Endodermal cell (in vitro differentiated cells): ENCODE data around the gene DSG1. TPM values are rescaled to one million over a fixed set of nuclear protein-coding genes. Genes with fewer than 3 reads are reported as not detected.

ENCODE experiments used
- DNase-seq: peaks from one replicate; pipeline ENCODE4 v3.0.0-alpha.2; 2017
- H3K27ac ChIP-seq: 2 replicates; pipeline ENCODE4 v1.5.1; 2013; ENCODE audit warnings: mild to moderate bottlenecking, low read depth, low read length, moderate library complexity
- H3K27me3 ChIP-seq: 2 replicates; pipeline ENCODE4 v1.6.1; 2013; ENCODE audit warnings: mild to moderate bottlenecking, low read length, moderate library complexity; ENCODE audit not compliant: insufficient read depth, control insufficient read depth, poor library complexity, severe bottlenecking
- H3K36me3 ChIP-seq: 2 replicates; pipeline ENCODE4 v1.7.0; 2013; ENCODE audit warnings: mild to moderate bottlenecking, low read length, moderate library complexity; ENCODE audit not compliant: control insufficient read depth, insufficient read depth
- H3K4me1 ChIP-seq: one replicate; pipeline ENCODE4 v1.7.0; 2013; ENCODE audit warnings: low read length; ENCODE audit not compliant: control insufficient read depth, insufficient read depth
- H3K4me3 ChIP-seq: 2 replicates; pipeline ENCODE4 v1.5.1; 2013; ENCODE audit warnings: mild to moderate bottlenecking, low read length, moderate library complexity
- H3K9ac ChIP-seq: 2 replicates; pipeline ENCODE4 v1.6.1; 2013; ENCODE audit warnings: mild to moderate bottlenecking, low read length, moderate library complexity; ENCODE audit not compliant: poor library complexity, severe bottlenecking; ENCODE audit errors: extremely low read depth
- H3K9me3 ChIP-seq: 2 replicates; pipeline ENCODE4 v1.6.1; 2013; ENCODE audit warnings: mild to moderate bottlenecking, low read length, moderate library complexity; ENCODE audit not compliant: control insufficient read depth
- H3K27ac Mint-ChIP-seq: 2 replicates; pipeline ENCODE4 v1.8.0; 2020; ENCODE audit warnings: mixed read lengths
- H3K27me3 Mint-ChIP-seq: 2 replicates; pipeline ENCODE4 v1.8.0; 2021; ENCODE audit warnings: mild to moderate bottlenecking, mixed read lengths; ENCODE audit not compliant: insufficient read depth
- H3K36me3 Mint-ChIP-seq: 2 replicates; pipeline ENCODE4 v1.8.0; 2020; ENCODE audit warnings: low read depth, mixed read lengths
- H3K4me1 Mint-ChIP-seq: 2 replicates; pipeline ENCODE4 v1.8.0; 2020; ENCODE audit warnings: mixed read lengths
- H3K4me3 Mint-ChIP-seq: 2 replicates; pipeline ENCODE4 v1.8.0; 2020; ENCODE audit warnings: mild to moderate bottlenecking, moderate library complexity, mixed read lengths
- H3K9me3 Mint-ChIP-seq: 2 replicates; pipeline ENCODE4 v1.8.0; 2020; ENCODE audit warnings: mild to moderate bottlenecking, mixed read lengths
- CTCF ChIP-seq: fragments of 200-600 bp; sonication (generic); conservative IDR thresholded peaks from 2 replicates; pipeline ENCODE4 v1.5.0; 2021; ENCODE audit warnings: antibody characterized with exemption, mild to moderate bottlenecking
- WGBS, 2 experiments: methylation state at CpG; one replicate each; pipeline versions ENCODE4 v1.1.5 to v1.1.7; 2013; ENCODE audit warnings: missing lambda C conversion rate in 2 of 2, mixed read lengths in 1 of 2; ENCODE audit not compliant: insufficient coverage in 1 of 2, insufficient read length in 1 of 2; 5-methylcytosine and 5-hydroxymethylcytosine counted together
- long read RNA-seq, 4 experiments: library from polyadenylated mRNA in 2 of 4; library from RNA in 1 of 4; library from capped mRNA in 1 of 4; stranded (forward) in 3 of 4; unstranded in 1 of 4; transcript quantifications; one replicate each; pipeline ENCODE4 v2.0.0, GENCODE V29; 2020 to 2021; ENCODE audit warnings: inconsistent platforms in 1 of 4
- polyA plus RNA-seq, 2 experiments: library from polyadenylated mRNA; stranded (reverse); fragments of 50-300 nt; gene quantifications; one replicate each; pipeline ENCODE4 v1.2.3, GENCODE V29; 2013
- total RNA-seq, 2 donors: library from RNA; stranded (reverse); fragmentation: NEBNext Ultra II Directional in 1 of 2; extraction: Animal tissue kit (Norgen Biotek cat#: 25700) in 1 of 2; gene quantifications; 2 replicates in 1 of 2; 3 replicates in 1 of 2; pipeline ENCODE4 v1.2.1, GENCODE V29; 2021

Gene DSG1
- not detected for total RNA-seq
- not detected for polyA plus RNA-seq (2013, experiment 1 of 2)
- polyA plus RNA-seq (2013, experiment 2 of 2), result not detected
- long read RNA-seq, experiment 1, result 0 reads
- long read RNA-seq, experiment 2, result 0 reads
- long read RNA-seq, experiment 3, result 0 reads
- long read RNA-seq, experiment 4, result 0 reads

GRCh38 chr18:31317860-31318259, at the start of gene DSG1:
Gene DSG1, plus strand, starts transcription at chr18:31318160. Its CDS starts 141 bp downstream, at chr18:31318301.
- TF ChIP-seq CTCF, result no peak
- Histone ChIP-seq H3K27ac (no peak within 1 kb of the TSS), H3K4me1 (no peaks in the 10 kb centered on the region), H3K9me3 (no peaks in the 10 kb centered on the region), H3K4me3 (no peak within 1 kb of the TSS), H3K27me3 (no peaks in the 10 kb centered on the region), H3K36me3 (no peaks in the 10 kb centered on the region), H3K9ac (no peak within 1 kb of the TSS)
- Mint-ChIP-seq H3K27ac (no peak within 1 kb of the TSS), H3K27me3 (no peaks in the 10 kb centered on the region), H3K36me3 (no peaks in the 10 kb centered on the region), H3K4me3 (no peak within 1 kb of the TSS), H3K9me3 (no peaks in the 10 kb centered on the region), H3K4me1 (peaks cover 13% of the 10 kb centered on the region)
- DNase-seq, result no peak
- 85 to 88% methylated on average over 2 to 3 of the region's 3 CpGs for WGBS, 2 experiments

- H3K9me3 Mint-ChIP-seq, result no peaks in the 10 kb centered on the region
- WGBS, 2 experiments, result 92% methylated on average over 1 of the region's 1 CpG; no CpG with 5 or more reads in 1 of the 2 experiments
- no peaks in the 10 kb centered on the region for H3K27me3 ChIP-seq
- no peak overlapping the region for H3K27ac ChIP-seq
- no peak for TF ChIP-seq CTCF
- no peaks in the 10 kb centered on the region for H3K9me3 ChIP-seq
- no peaks in the 10 kb centered on the region for H3K36me3 Mint-ChIP-seq
- peaks cover 18% of the 10 kb centered on the region for H3K4me1 Mint-ChIP-seq
- H3K27me3 Mint-ChIP-seq, result no peaks in the 10 kb centered on the region
- H3K4me3 Mint-ChIP-seq, result no peak overlapping the region
- H3K9ac ChIP-seq, result no peak overlapping the region
- H3K4me3 ChIP-seq, result no peak overlapping the region
- no peak for DNase-seq
- H3K27ac Mint-ChIP-seq, result no peak overlapping the region
- no peaks in the 10 kb centered on the region for H3K36me3 ChIP-seq
- no peaks in the 10 kb centered on the region for H3K4me1 ChIP-seq
These were observed 49.0 kb upstream of the DSG1 start for GRCh38 chr18:31268985-31269406.

GRCh38 chr18:31269566-31269965, 48.4 kb upstream of the DSG1 start:
- H3K36me3 Mint-ChIP-seq, result no peaks in the 10 kb centered on the region
- Histone ChIP-seq H3K4me1 (no peaks in the 10 kb centered on the region), H3K27ac (no peak overlapping the region), H3K4me3 (no peak overlapping the region), H3K9me3 (no peaks in the 10 kb centered on the region), H3K9ac (no peak overlapping the region), H3K36me3 (no peaks in the 10 kb centered on the region), H3K27me3 (no peaks in the 10 kb centered on the region)
- H3K9me3 Mint-ChIP-seq, result no peaks in the 10 kb centered on the region
- H3K4me1 Mint-ChIP-seq, result peaks cover 21% of the 10 kb centered on the region
- no peak for DNase-seq
- no peaks in the 10 kb centered on the region for H3K27me3 Mint-ChIP-seq
- 81 to 88% methylated on average over 5 to 6 of the region's 6 CpGs for WGBS, 2 experiments
- H3K4me3 Mint-ChIP-seq, result no peak overlapping the region
- TF ChIP-seq CTCF, result no peak
- H3K27ac Mint-ChIP-seq, result no peak overlapping the region
